ENCODE measurements around the gene ACSBG1.

DNA sequence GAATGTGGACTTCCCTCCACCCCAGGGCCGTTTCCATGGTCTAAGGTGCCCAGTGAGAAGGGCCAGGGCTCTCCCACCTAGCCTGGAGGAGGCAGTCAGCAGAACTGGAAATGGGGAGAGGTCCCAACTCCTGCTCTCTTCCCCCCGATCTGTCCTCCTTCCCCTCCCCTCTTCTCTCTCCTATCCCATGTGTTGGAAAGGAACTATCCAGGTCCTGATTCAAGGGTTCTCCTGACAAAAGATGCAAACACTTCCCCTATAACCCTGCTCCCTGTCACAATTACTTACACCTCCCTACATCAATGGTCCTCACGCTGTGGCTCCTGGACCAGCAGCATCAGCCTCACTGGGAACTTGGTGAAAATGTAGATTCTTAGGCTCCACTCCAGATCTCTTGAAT, 109.1 kb downstream of the ACSBG1 start:
- TF ChIP-seq CTCF (conservative IDR thresholded peaks at IDR 0.05 in 1 of 2, IDR thresholded peaks at IDR 0.05 in 1 of 2; ENCODE audit: low read depth in 1 of 2, low read length in 2 of 2) (no peak), EZH2 (IDR thresholded peaks at IDR 0.05; ENCODE audit: low read length, missing control alignments) (no peak)

Data from fibroblast of lung (primary cell).